Cardiac muscle cell (in vitro differentiated cells and primary cell): ENCODE data around the gene SCML2. TPM values are rescaled to one million over a fixed set of nuclear protein-coding genes. Genes with fewer than 3 reads are reported as not detected.
A peak's percentile ranks its signal among the peaks of the same experiment; 100 is the strongest.

Source experiments
- DNase-seq, 2 donors: peaks; one replicate each; pipeline versions ENCODE4 v3.0.0 to v3.0.0-alpha.2; 2010 to 2017; ENCODE audit warnings: low read depth in 1 of 2, low spot score in 1 of 2
- H3K27ac ChIP-seq: fragments of 200-600 bp; sonication (generic); 2 replicates; pipeline ENCODE4 v1.5.1; 2016
- H3K27me3 ChIP-seq: fragments of 200-600 bp; sonication (generic); 2 replicates; pipeline ENCODE4 v1.6.0; 2016; ENCODE audit warnings: control low read depth
- H3K36me3 ChIP-seq: fragments of 200-600 bp; sonication (generic); 2 replicates; pipeline ENCODE4 v1.5.1; 2016; ENCODE audit warnings: control low read depth
- H3K4me1 ChIP-seq: fragments of 200-600 bp; sonication (generic); 2 replicates; pipeline ENCODE4 v1.8.1; 2017; ENCODE audit warnings: low read depth, mild to moderate bottlenecking, mixed run types
- H3K4me3 ChIP-seq: fragments of 200-600 bp; sonication (generic); 2 replicates; pipeline ENCODE4 v1.5.1; 2016; ENCODE audit warnings: mild to moderate bottlenecking
- H3K9me3 ChIP-seq: fragments of 200-600 bp; sonication (generic); 2 replicates; pipeline ENCODE4 v1.5.1; 2017; ENCODE audit warnings: low read depth, mild to moderate bottlenecking, control low read depth
- polyA plus RNA-seq: library from polyadenylated mRNA; unstranded; fragments of >200 nt; fragmentation: Nextera tagmentation; extraction: Ambion mirVana; gene quantifications from 2 replicates; pipeline ENCODE4 v1.2.1, GENCODE V29; 2016
- total RNA-seq: library from RNA; depleted of rRNA; stranded (reverse); fragments of >200 nt; gene quantifications from 2 replicates; pipeline ENCODE4 v1.2.3, GENCODE V29; 2016
- TF ChIP-seq, protein P1 (sequence below): IDR thresholded peaks from 2 replicates; pipeline ENCODE4 v1.5.1; 2012; ENCODE audit warnings: low read depth, mild to moderate bottlenecking, low read length

Gene SCML2
- total RNA-seq (4.6 and 6.1 TPM in 2 replicates), polyA plus RNA-seq (8.4 and 14.5 TPM in 2 replicates)

DNA sequence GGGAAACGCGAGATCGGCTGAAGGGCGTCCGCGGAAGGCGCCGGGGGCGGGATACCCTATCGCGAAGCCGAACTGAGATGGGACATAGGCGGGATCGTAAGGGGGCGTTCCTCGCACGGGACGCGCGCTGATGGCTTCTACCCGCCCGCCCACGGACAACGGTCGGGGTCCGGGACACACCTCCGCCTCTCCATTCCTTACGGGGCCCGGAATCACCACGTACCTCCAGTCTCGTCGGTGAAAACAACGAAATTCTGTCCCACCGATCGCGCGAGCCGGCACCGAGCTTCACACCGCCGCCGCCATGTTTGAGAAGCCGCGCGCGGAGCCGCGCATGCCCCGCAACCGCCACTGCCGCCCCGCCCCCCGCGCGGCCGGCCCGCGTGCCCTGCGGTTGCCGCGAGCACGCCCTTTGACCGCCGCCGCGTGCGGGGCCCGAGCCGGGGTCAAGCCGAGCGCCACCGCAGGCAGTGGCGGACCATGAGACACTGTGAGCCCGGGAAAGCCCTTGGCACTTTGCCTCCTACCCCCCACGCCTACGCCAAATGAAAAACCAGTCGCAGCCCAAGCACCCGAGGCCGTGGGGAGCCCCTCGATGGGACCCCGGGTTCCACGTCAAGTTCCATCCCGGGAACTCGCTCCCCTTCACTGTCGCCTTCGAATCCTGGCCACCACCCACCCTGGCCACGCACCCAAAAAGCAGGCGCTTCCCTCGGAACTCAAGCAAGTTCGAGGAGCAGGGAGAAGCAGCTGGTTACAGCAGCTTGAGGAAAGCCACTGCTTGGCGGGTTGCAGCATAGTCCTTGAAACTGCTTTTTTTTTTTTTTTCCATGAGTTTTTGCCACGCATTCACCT is at the start of gene SCML2:
Gene SCML2, minus strand, starts transcription at position 320 of the 855 bp plus-strand sequence. CDS start 20,617 bp downstream, outside the sequence.
- TF ChIP-seq, protein P1, sequence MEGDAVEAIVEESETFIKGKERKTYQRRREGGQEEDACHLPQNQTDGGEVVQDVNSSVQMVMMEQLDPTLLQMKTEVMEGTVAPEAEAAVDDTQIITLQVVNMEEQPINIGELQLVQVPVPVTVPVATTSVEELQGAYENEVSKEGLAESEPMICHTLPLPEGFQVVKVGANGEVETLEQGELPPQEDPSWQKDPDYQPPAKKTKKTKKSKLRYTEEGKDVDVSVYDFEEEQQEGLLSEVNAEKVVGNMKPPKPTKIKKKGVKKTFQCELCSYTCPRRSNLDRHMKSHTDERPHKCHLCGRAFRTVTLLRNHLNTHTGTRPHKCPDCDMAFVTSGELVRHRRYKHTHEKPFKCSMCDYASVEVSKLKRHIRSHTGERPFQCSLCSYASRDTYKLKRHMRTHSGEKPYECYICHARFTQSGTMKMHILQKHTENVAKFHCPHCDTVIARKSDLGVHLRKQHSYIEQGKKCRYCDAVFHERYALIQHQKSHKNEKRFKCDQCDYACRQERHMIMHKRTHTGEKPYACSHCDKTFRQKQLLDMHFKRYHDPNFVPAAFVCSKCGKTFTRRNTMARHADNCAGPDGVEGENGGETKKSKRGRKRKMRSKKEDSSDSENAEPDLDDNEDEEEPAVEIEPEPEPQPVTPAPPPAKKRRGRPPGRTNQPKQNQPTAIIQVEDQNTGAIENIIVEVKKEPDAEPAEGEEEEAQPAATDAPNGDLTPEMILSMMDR: no peak
- Histone ChIP-seq H3K27ac (no peak within 1 kb of the TSS), H3K36me3 (no peaks in the 10 kb centered on the region)

DNA sequence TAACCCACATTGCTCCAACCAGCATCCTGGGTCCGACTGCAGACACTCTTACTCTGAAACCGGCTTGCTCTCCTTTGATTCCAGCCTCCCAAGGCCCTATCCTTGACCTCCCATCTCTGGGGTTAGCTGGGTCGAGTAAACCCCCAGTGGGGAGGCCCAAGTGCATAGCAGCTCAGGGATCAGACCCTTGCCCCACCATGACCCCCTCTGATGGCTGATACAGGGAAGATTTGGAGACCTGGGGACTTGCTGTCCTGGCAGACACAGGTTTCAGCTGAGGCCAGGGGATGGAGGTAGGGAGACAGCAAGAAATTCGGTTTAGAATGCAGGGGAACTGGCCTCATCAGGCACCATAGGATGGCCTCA is 47.3 kb upstream of the SCML2 start:
- no peaks in the 10 kb centered on the region for H3K27me3 ChIP-seq
- no peak for DNase-seq

More for the DNA sequence above, at the start of gene SCML2:
- Histone ChIP-seq H3K4me3 (peak within 1 kb of the TSS; percentile 49), H3K9me3 (no peaks in the 10 kb centered on the region), H3K27me3 (peaks cover 3% of the 10 kb centered on the region), H3K4me1 (no peaks in the 10 kb centered on the region)
- peak; percentile 38 to 61 for DNase-seq

DNA sequence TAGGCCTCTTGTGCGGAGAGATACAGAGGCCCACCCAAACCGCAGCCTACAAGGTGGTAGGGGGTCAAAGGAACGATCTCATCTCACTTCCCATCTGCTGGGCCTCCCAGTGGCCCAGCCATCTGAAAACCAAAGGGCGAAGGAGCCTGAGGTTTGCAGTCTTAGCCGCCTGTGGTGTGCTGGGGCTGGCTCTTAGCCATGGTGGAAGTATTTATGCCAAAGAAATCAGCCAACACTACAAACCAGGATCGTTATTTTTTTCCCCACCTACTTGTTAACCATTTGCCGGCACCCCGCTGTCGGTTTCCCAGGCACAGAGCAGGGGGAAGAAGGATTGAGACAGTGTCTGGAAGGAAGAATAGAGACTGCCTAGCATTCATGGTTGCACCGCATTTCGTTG is 40.0 kb upstream of the SCML2 start:
- Histone ChIP-seq H3K4me3 (no peak overlapping the region), H3K27ac (no peak overlapping the region), H3K27me3 (no peaks in the 10 kb centered on the region), H3K4me1 (no peaks in the 10 kb centered on the region), H3K9me3 (no peaks in the 10 kb centered on the region), H3K36me3 (no peaks in the 10 kb centered on the region)
- TF ChIP-seq, protein P1: no peak
- DNase-seq: no peak

More for the DNA sequence above, 47.3 kb upstream of the SCML2 start:
- H3K36me3 ChIP-seq: no peaks in the 10 kb centered on the region
- H3K27ac ChIP-seq: no peak overlapping the region
- no peaks in the 10 kb centered on the region for H3K4me1 ChIP-seq
- no peaks in the 10 kb centered on the region for H3K9me3 ChIP-seq
- no peak overlapping the region for H3K4me3 ChIP-seq
- TF ChIP-seq, protein P1: no peak

DNA sequence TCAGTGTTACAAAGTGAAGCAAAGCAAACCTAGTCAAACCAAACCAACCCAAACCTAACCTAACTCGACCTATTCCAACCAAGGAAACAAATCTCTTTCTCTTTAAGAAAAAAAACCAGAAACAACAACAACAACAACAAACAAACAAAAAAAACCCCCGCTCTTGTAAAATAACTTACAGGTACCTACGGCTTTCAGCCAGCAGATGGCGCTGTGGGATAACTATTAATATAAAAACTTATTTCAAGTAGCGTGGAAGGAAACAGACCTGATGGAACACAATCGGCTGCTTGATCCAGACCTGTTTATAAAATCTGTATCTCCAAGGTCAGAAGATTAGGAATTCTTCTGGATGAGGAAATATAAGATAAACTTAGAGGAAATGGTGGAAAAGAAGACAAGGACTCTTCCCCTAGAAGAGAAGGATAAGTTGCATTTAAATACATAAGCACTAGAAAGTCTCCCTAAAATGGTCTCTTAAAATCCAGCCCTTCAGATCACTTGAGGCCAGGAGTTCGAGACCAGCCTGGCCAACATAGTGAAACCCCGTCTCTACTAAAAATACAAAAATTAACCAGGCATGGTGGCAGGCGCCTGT is 36.6 kb upstream of the SCML2 start:
- no peaks in the 10 kb centered on the region for H3K9me3 ChIP-seq
- no peaks in the 10 kb centered on the region for H3K4me1 ChIP-seq
- no peaks in the 10 kb centered on the region for H3K36me3 ChIP-seq

DNA sequence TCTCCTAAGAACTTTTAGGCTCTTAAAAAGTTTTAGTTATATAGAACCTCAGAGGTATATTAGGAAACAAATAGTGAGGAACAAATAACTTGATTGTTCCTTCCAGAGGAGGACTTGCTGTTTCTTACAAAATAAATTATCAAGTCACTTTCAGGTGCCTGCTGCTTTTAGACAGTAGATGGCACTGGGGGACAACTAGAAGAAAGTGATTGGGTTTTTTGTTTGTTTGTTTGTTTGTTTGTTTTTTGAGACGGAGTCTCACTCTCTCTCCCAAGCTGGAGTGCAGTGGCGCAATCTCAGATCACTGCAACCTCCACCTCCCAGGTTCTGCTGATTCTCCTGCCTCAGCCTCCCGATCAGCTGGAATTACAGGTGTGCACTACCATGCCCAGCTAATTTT is 35.5 kb upstream of the SCML2 start:
- no peaks in the 10 kb centered on the region for H3K9me3 ChIP-seq

More for the DNA sequence above, 36.6 kb upstream of the SCML2 start:
- TF ChIP-seq, protein P1: peak; percentile 42
- no peak overlapping the region for H3K27ac ChIP-seq
- no peaks in the 10 kb centered on the region for H3K27me3 ChIP-seq
- H3K4me3 ChIP-seq: no peak overlapping the region
- DNase-seq: peak; percentile 62 to 78

More for the DNA sequence above, 35.5 kb upstream of the SCML2 start:
- Histone ChIP-seq H3K4me1 (no peaks in the 10 kb centered on the region), H3K27me3 (no peaks in the 10 kb centered on the region), H3K4me3 (no peak overlapping the region), H3K36me3 (no peaks in the 10 kb centered on the region), H3K27ac (no peak overlapping the region)
- no peak for DNase-seq
- TF ChIP-seq, protein P1: no peak
